Activated T-cell treated with anti-CD3 and anti-CD28 coated beads, Interleukin-2, amount 50 U/mL, for 72 hours (primary cell): Measurements from ENCODE around the gene LDLRAD4. TPM values are rescaled to one million over a fixed set of nuclear protein-coding genes. Genes with fewer than 3 reads are reported as not detected.
"Not testable (repeated sequence)": the region's sequence is repeated elsewhere in the genome, so short reads cannot be mapped to it uniquely, and the experiment has no call there.

ENCODE experiments used
- ATAC-seq, 2 donors: fragments of 150-1000 bp; cut with Tn5 transposase; replicated peaks in 1 of 2; 2 replicates each; pipeline ENCODE4 v1.10.0; 2021; ENCODE audit warnings: moderate library complexity in 2 of 2, mild to moderate bottlenecking in 1 of 2
- DNase-seq, 2 donors: peaks; one replicate each; pipeline ENCODE4 v3.0.0; 2021 to 2022; ENCODE audit warnings: mixed read lengths in 1 of 2
- H3K27ac Mint-ChIP-seq: one replicate; pipeline ENCODE4 v1.8.0; 2022; ENCODE audit warnings: mild to moderate bottlenecking, moderate library complexity, mixed read lengths
- H3K27me3 Mint-ChIP-seq: one replicate; pipeline ENCODE4 v1.8.0; 2022; ENCODE audit warnings: low read depth, mixed read lengths
- H3K36me3 Mint-ChIP-seq, 2 donors: one replicate each; pipeline ENCODE4 v1.8.0; 2022; ENCODE audit warnings: mixed read lengths in 2 of 2, mild to moderate bottlenecking in 1 of 2; ENCODE audit not compliant: insufficient read depth in 2 of 2
- H3K4me1 Mint-ChIP-seq: one replicate; pipeline ENCODE4 v1.8.0; 2022; ENCODE audit warnings: low read depth, mixed read lengths
- H3K4me3 Mint-ChIP-seq, 2 donors: one replicate each; pipeline ENCODE4 v1.8.0; 2022; ENCODE audit warnings: mild to moderate bottlenecking in 2 of 2, mixed read lengths in 2 of 2, moderate library complexity in 2 of 2
- H3K9me3 Mint-ChIP-seq, 2 donors: one replicate each; pipeline ENCODE4 v1.8.0; 2022; ENCODE audit warnings: mixed read lengths in 2 of 2
- total RNA-seq, 2 donors: library from RNA; stranded (reverse); gene quantifications; one replicate each; pipeline ENCODE4 v1.2.3, GENCODE V29; 2022

The LDLRAD4 gene
- total RNA-seq, 2 donors from 2014 or later: 46.0 to 47.2 TPM

DNA sequence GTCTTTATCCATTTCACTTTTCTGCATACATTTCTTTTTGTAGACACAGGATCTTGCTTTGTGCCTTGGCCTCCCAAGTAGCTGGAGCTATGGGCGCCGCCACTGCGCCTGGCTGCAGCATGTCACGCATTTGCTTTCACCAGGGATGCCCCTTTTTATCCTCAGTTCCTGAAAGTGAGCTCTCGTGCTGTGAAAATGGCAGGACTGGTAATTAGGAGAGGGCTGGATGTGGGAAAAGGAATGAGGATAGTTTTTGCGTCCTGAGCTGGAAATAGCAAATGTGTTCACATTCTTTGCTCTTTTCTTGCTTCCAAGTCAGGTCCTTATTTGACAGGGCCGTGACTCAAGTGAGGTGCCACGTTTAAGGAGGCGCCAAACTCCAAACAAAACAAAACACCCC lies 104.6 kb downstream of the LDLRAD4 start:
- DNase-seq (no peak), ATAC-seq (no peak)
- Mint-ChIP-seq H3K36me3 (peaks cover 0 to 5% of the 10 kb centered on the region in 2 donors), H3K4me1 (peaks cover 22% of the 10 kb centered on the region), H3K27ac (no peak overlapping the region), H3K27me3 (no peaks in the 10 kb centered on the region), H3K9me3 (peaks cover 0 to 2% of the 10 kb centered on the region in 2 donors), H3K4me3 (no peak overlapping the region)

DNA sequence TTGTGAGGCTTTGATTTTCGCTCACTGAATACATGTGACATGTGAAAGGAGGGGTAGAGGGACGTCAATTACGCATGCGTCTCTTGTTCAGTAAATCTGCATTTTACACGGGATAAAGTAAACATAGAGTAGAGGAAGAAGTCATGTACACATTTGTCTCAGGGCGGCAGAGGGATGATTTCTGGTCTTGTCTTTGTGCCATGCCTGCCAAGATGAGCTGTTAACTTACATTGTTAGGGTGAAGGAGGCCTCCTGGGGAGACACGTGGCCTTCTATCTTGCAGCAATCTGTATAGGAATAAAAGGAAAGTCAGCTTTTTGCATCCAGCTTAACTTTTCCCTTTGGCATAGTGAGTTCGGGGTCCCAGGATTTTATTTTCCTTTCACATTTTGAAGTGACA lies 106.3 kb downstream of the LDLRAD4 start:
- Mint-ChIP-seq H3K9me3 (peaks cover 0 to 2% of the 10 kb centered on the region in 2 donors), H3K4me1 (peaks cover 8% of the 10 kb centered on the region), H3K4me3 (no peak overlapping the region), H3K27ac (no peak overlapping the region), H3K36me3 (peaks cover 0 to 5% of the 10 kb centered on the region in 2 donors), H3K27me3 (no peaks in the 10 kb centered on the region)
- DNase-seq (no peak), ATAC-seq (no peak)

DNA sequence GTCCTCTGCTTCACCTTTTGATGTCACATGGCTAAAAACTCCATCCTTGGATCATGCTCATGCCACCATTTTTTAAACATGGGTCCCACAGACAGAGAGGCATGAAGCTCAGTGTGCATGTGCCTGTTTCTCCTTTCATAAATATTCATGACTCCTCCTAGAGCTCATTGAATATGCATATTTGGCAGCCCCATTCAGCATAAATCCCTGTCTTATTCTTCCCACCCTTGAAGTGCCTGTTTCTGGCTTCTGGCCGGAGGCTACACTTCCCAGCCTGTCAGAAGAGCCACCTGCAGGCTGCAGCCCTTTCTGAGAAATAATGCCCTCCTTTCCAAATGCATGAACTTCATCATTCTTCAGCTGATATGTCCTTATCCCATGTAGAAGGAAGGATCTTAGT lies 109.7 kb downstream of the LDLRAD4 start:
- Mint-ChIP-seq H3K4me1 (no peaks in the 10 kb centered on the region), H3K27me3 (no peaks in the 10 kb centered on the region), H3K4me3 (no peak overlapping the region), H3K27ac (no peak overlapping the region), H3K36me3 (peaks cover 0 to 9% of the 10 kb centered on the region in 2 donors), H3K9me3 (peaks cover 0 to 2% of the 10 kb centered on the region in 2 donors)
- no peak for ATAC-seq
- DNase-seq: no peak

DNA sequence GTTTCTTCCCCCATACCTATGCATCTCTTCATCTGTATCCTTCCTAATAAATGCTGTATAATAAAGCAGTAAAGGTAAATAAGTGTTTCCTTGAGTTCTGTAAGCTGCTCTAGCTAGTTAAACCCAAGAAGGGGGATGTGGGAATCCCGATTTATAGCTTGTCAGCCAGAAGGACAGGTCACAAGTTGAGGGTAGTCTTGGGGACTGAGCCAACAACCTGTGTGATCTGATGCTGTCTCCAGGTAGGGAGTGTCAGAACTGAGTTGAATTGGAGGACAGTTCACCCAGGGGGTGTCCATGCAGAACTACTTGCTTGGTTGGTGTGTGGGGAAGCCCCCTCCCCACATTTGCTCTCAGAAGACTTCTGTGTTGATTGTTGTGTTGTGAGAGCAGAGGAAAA lies 112.4 kb downstream of the LDLRAD4 start:
- DNase-seq (no peak), ATAC-seq (no peak)
- no peaks in the 10 kb centered on the region for H3K27me3 Mint-ChIP-seq
- H3K4me1 Mint-ChIP-seq: peaks cover 4% of the 10 kb centered on the region
- peaks cover 1 to 13% of the 10 kb centered on the region in 2 donors for H3K36me3 Mint-ChIP-seq
- H3K27ac Mint-ChIP-seq: peak overlapping the region; percentile 11
- no peak overlapping the region for H3K4me3 Mint-ChIP-seq
- H3K9me3 Mint-ChIP-seq: peaks cover 0 to 2% of the 10 kb centered on the region in 2 donors

DNA sequence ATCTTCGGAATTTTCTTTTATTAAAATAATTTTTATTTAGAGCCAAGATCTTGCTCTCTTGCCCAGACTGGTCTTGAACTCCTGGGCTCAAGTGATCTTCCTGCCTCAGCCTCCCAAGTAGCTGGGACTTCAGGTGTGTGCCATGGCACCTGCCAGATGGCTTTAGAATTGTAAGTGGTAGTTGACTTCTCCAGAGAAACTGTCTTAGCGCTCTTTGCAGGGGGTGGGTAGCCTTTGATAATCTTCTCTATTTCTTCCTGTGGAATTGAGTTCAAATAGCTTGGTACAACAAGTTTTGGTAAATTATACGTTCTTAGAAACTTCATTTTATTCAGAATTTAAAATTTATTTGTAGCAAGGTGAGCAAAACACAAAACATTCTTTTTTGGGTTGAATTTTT lies 113.3 kb downstream of the LDLRAD4 start:
- Mint-ChIP-seq H3K4me3 (no peak overlapping the region), H3K27me3 (no peaks in the 10 kb centered on the region), H3K36me3 (peaks cover 1 to 16% of the 10 kb centered on the region in 2 donors), H3K9me3 (peaks cover 0 to 2% of the 10 kb centered on the region in 2 donors), H3K27ac (no peak overlapping the region), H3K4me1 (peaks cover 11% of the 10 kb centered on the region)
- DNase-seq (no peak), ATAC-seq (no peak)

DNA sequence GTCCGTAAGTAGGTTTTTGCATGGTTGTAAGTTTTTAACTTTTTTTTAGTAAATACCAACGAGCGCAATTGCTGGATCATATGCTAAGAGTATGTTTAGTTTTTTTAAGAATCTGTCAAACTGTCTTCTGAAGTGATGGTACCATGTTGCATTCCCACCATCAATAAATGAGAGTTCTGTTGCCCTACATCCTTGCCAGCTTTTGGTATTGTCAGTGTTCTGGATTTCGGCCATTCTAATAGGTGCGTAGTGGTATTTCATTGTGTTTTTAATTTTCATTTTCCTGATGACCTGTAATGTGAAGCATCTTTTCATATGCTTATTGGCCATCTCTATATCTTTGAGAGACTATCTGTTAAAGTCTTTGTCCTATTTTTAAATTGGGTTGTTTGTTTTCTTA lies 114.3 kb downstream of the LDLRAD4 start:
- no peak overlapping the region for H3K27ac Mint-ChIP-seq
- H3K4me3 Mint-ChIP-seq: no peak overlapping the region
- DNase-seq: no peak
- no peaks in the 10 kb centered on the region for H3K9me3 Mint-ChIP-seq
- peaks cover 1 to 11% of the 10 kb centered on the region in 2 donors for H3K36me3 Mint-ChIP-seq
- no peaks in the 10 kb centered on the region for H3K27me3 Mint-ChIP-seq
- ATAC-seq: no peak
- peaks cover 11% of the 10 kb centered on the region for H3K4me1 Mint-ChIP-seq

DNA sequence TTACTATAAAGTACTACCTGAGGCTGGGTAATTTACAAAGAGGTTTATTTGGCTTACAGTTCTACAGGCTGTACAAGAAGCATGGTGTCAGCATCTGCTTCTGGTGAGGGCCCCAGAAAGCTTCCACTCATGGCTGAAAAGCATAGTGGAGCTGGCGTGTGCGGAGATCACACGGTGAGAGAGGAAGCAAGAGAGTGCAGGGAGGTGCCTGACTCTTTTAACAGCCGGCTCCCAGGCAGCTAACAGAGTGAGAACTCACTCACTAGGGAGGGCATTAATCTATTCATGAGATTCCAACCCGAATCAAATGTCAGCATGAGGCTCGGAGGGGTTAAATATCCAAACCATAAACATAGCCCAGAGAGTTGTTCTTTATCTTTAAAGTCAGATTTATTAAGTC lies 117.3 kb downstream of the LDLRAD4 start:
- Mint-ChIP-seq H3K4me1 (peaks cover 16% of the 10 kb centered on the region), H3K9me3 (no peaks in the 10 kb centered on the region), H3K27ac (peak overlapping the region; percentile 51), H3K27me3 (peaks cover 6% of the 10 kb centered on the region), H3K4me3 (no peak overlapping the region), H3K36me3 (peaks cover 3 to 17% of the 10 kb centered on the region in 2 donors)
- ATAC-seq (no peak), DNase-seq (no peak)

DNA sequence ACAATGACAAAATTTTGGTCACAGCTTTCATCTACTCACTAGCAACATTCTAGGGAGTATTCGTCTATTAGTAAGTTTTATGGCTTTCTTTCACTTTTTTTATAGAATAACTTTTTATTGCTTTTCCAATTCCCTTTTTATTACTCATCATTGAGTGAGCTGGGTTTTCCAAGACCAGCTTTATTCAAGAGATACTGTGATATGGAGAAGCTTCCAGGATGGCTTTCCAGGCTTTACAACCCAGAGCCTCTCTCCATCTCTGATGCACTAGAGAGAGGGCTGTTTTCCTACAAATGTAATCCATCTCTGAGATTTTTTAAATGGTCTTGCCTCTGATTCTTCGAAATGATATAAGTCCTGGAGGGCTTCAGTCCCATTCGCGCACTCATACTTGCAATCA lies 118.3 kb downstream of the LDLRAD4 start:
- Mint-ChIP-seq H3K4me3 (no peak overlapping the region), H3K4me1 (peaks cover 16% of the 10 kb centered on the region), H3K9me3 (no peaks in the 10 kb centered on the region), H3K36me3 (peaks cover 3 to 21% of the 10 kb centered on the region in 2 donors), H3K27me3 (peaks cover 6% of the 10 kb centered on the region), H3K27ac (no peak overlapping the region)
- DNase-seq (no peak), ATAC-seq (no peak)

DNA sequence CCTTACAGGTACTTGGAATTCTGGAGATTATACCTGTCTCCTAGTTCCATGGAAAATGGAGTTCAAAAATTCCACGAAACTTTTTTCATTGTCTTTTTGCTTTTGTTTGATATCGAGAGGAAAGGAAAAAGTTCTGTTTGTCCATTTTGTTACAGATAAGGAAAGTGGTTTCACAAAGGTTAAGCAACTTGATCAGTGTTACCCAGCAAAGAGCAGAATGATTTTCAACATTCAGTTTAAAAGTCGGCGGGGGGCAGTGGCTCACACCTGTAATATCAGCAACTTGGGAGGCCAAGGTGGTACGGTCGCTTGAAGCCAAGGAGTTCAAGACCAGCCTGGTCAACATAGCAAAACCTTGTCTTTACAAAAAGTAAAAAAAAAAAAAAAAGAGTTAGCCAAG lies 118.8 kb downstream of the LDLRAD4 start:
- no peak for ATAC-seq
- H3K27ac Mint-ChIP-seq: no peak overlapping the region
- peaks cover 6% of the 10 kb centered on the region for H3K27me3 Mint-ChIP-seq
- H3K4me3 Mint-ChIP-seq: no peak overlapping the region
- peaks cover 7 to 23% of the 10 kb centered on the region in 2 donors for H3K36me3 Mint-ChIP-seq
- DNase-seq: no peak
- H3K9me3 Mint-ChIP-seq: no peaks in the 10 kb centered on the region
- H3K4me1 Mint-ChIP-seq: peaks cover 16% of the 10 kb centered on the region

DNA sequence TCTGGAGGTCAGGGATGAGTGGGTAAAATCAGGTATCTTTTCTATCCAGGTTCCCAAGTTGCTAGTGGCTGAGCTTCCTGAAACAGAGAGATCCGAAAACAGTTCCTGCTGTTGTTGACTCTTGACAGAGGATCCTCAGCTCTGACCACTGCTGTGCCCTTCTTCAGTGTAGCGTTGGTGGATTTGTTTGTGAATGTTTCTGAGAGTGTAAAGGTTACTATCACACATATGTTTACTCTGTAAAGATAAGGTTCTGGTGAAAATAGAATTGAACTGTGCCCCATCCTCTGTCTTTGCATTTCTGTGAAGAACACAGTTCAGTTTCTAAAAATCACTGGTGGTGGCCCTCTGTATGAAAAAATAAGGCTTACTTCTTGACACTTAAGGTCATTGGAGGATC lies 119.8 kb downstream of the LDLRAD4 start:
- Mint-ChIP-seq H3K9me3 (peaks cover 0 to 1% of the 10 kb centered on the region in 2 donors), H3K36me3 (peaks cover 8 to 18% of the 10 kb centered on the region in 2 donors), H3K4me1 (peaks cover 16% of the 10 kb centered on the region), H3K4me3 (no peak overlapping the region), H3K27ac (no peak overlapping the region), H3K27me3 (peaks cover 6% of the 10 kb centered on the region)
- ATAC-seq: no peak
- DNase-seq: no peak

DNA sequence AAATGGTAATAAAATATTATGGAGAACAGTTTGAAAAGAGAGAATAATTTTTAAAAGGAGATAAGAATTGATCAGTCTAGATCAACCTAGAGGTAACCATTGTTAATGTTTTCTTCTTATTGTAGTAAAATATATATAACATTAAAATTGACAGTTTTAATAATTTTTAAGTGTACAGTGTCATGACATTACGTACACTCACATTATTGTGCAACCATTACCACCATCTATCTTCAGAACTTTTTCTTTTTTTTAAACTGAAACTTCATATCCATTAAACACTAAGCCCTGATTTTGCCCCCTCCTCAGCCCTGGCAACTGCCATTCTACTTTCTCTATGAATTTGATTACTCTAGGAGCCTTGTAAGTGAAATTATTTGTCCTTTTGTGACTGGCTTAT lies 121.1 kb downstream of the LDLRAD4 start:
- DNase-seq (no peak), ATAC-seq (no peak)
- no peak overlapping the region for H3K4me3 Mint-ChIP-seq
- H3K36me3 Mint-ChIP-seq: peaks cover 13 to 30% of the 10 kb centered on the region in 2 donors
- peaks cover 3 to 4% of the 10 kb centered on the region in 2 donors for H3K9me3 Mint-ChIP-seq
- peaks cover 16% of the 10 kb centered on the region for H3K4me1 Mint-ChIP-seq
- peaks cover 6% of the 10 kb centered on the region for H3K27me3 Mint-ChIP-seq
- no peak overlapping the region for H3K27ac Mint-ChIP-seq

DNA sequence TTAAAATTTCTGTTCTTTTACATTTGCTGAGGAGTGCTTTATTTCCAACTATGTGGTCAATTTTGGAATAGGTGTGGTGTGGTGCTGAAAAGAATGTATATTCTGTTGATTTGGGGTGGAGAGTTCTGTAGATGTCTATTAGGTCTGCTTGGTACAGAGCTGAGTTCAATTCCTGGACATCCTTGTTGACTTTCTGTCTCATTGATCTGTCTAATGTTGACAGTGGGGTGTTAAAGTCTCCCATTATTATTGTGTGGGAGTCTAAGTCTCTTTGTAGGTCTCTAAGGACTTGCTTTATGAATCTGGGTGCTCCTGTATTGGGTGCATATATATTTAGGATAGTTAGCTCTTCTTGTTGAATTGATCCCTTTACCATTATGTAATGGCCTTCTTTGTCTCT lies 127.9 kb downstream of the LDLRAD4 start:
- not testable (repeated sequence) for H3K27ac Mint-ChIP-seq, H3K4me3 Mint-ChIP-seq, H3K27me3 Mint-ChIP-seq, ATAC-seq, DNase-seq, H3K4me1 Mint-ChIP-seq
- peaks cover 21 to 39% of the 10 kb centered on the region in 2 donors for H3K36me3 Mint-ChIP-seq
- H3K9me3 Mint-ChIP-seq: peaks cover 11 to 16% of the 10 kb centered on the region in 2 donors

DNA sequence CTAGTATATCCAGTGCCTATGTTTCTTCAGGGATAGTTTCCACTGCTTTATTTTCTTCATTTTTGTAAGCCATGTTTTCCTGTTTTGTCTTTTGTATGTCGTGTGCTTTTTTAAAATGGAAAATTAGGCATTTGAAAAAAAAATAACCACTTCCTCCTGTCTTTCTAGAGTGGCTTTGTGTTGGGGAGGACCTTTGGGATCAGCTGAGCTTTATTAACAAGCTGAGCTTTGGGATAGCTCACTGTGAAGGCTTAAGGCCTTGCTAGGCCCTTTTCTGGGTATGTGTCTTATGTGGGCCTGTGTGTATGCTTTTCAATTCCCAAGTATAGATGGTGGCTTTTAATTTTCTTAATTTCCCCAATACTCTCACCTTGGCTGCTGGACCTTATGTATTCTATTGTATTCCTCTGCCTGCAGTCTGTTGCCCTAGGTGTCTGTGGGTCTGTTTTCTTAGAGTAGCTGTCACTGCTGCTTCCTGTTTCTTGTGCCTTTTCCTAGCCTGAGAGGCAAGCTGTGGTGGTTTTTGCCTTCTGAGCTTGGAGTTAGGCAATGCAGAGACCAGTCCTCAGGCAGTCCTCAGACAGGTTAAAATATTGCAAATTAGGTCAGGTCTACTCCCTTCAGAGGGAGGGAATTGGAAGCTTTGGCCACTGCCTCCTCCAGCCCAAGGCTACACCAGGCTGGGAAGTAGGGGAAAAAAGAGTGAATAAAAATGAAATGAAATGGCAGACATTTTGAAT lies 134.7 kb downstream of the LDLRAD4 start:
- Mint-ChIP-seq H3K4me1 (peaks cover 29% of the 10 kb centered on the region), H3K36me3 (peaks cover 7 to 22% of the 10 kb centered on the region in 2 donors), H3K27me3 (no peaks in the 10 kb centered on the region), H3K27ac (peak overlapping the region; percentile 90), H3K4me3 (peak overlapping the region; percentile 5 to 20), H3K9me3 (peaks cover 3 to 10% of the 10 kb centered on the region in 2 donors)
- ATAC-seq: no peak
- DNase-seq: no peak

DNA sequence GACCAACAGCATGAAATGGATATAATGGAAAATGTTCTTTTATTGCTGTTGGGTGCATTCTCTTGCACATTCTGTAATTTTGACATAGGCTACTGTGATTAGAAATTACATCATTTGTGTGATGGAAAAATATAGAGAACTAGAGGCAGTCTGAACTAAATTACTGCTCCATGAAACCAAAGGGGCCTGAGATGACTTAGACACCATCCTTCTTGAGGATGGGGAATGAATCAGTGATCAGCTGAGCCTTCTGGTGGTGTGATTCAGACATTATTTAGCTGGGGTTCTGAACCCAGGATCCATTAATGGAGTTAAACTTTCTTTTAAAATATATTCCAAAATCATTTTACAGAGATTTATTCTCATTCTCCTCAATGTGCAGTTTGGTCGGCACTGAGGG lies 135.8 kb downstream of the LDLRAD4 start:
- no peaks in the 10 kb centered on the region for H3K27me3 Mint-ChIP-seq
- DNase-seq: no peak
- H3K4me3 Mint-ChIP-seq: no peak overlapping the region
- no peak overlapping the region for H3K27ac Mint-ChIP-seq
- H3K9me3 Mint-ChIP-seq: peaks cover 3 to 10% of the 10 kb centered on the region in 2 donors
- peaks cover 7 to 20% of the 10 kb centered on the region in 2 donors for H3K36me3 Mint-ChIP-seq
- peaks cover 37% of the 10 kb centered on the region for H3K4me1 Mint-ChIP-seq
- peak; percentile 65 to 85 for ATAC-seq
